ENCODE data around the gene DNAH7. TPM values are rescaled to one million over a fixed set of nuclear protein-coding genes. Genes with fewer than 3 reads are reported as not detected.

Gene DNAH7
- total and polyA plus RNA-seq, 2 of the 4 experiments (the other 2 are of a cell fraction) = 0.22 to 0.36 TPM

DNA sequence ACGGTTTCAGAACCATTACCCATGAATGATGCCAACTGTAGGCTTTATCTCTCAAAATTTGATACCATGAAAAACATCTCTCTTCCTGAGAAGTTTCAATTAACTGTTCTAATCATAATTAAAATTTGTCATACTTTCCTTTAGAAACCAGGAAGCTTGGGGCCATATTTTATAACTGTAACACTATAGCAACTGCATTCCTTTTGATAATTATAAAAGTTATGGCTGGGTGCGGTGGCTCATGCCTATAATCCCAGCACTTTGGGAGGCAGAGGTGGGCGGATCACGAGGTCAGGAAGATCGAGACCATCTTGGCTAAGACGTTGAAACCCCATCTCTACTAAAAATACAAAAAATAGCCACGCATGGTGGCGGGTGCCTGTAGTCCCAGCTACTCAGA lies 70.6 kb downstream of the DNAH7 start:
- Histone ChIP-seq H3K14ac (replicated peaks; ENCODE audit: low read depth, low read length) (no peak overlapping the region), H3K79me1 (ENCODE audit: low read depth in 1 of 2, low read length in 2 of 2) (no peaks in the 10 kb centered on the region), H3K4ac (ENCODE audit: low read depth, low read length) (no peak overlapping the region), H3K27me3 (ENCODE audit: control insufficient read depth, insufficient read depth, low read length) (no peaks in the 10 kb centered on the region), H4K5ac (ENCODE audit: low read depth, low read length) (no peak overlapping the region), H3K4me1 (ENCODE audit: control insufficient read depth, insufficient read depth, low read length) (no peaks in the 10 kb centered on the region), H4K8ac (ENCODE audit: low read depth in 2 of 2, low read length in 2 of 2) (no peak overlapping the region), H2BK15ac (ENCODE audit: low read depth, low read length) (no peak overlapping the region), H3K4me3 (ENCODE audit: insufficient read depth, low read depth, low read length) (no peak overlapping the region), H3K56ac (ENCODE audit: extremely low read depth, insufficient read depth, low read length) (no peak overlapping the region), H3K9me1 (ENCODE audit: insufficient read depth, low read length) (no peaks in the 10 kb centered on the region), H4K20me1 (ENCODE audit: insufficient read depth, low read length) (no peaks in the 10 kb centered on the region), H3K4me2 (ENCODE audit: low read depth, low read length) (no peak overlapping the region), H3K27ac (ENCODE audit: insufficient read depth, low read length) (no peak overlapping the region), H3K9me3 (ENCODE audit: control insufficient read depth, insufficient read depth, low read length) (no peaks in the 10 kb centered on the region), H2AK9ac (replicated peaks; ENCODE audit: low read depth, low read length, poor library complexity) (no peak overlapping the region), H4K91ac (ENCODE audit: insufficient read depth, low read depth, low read length) (no peak overlapping the region), H3K18ac (ENCODE audit: low read depth, low read length) (no peak overlapping the region), H2AK5ac (ENCODE audit: low read depth, low read length) (no peak overlapping the region), H3K9ac (ENCODE audit: low read depth, low read length) (no peak overlapping the region), H2BK20ac (ENCODE audit: low read depth, low read length) (no peak overlapping the region), H2BK120ac (ENCODE audit: low read depth, low read length) (no peak overlapping the region), H2BK5ac (ENCODE audit: low read depth, low read length, poor library complexity, severe bottlenecking) (no peak overlapping the region), H3K23ac (ENCODE audit: low read depth, low read length) (no peak overlapping the region), H2AFZ (replicated peaks; ENCODE audit: low read length, poor library complexity) (no peak overlapping the region), H3K36me3 (ENCODE audit: control insufficient read depth, insufficient read depth, low read length) (no peaks in the 10 kb centered on the region)
- TF ChIP-seq RFX5 (IDR thresholded peaks at IDR 0.05; ENCODE audit: low read depth, low read length) (no peak), CEBPB (IDR thresholded peaks at IDR 0.05; ENCODE audit: low read depth, low read length) (no peak), FOS (IDR thresholded peaks at IDR 0.05; ENCODE audit: low read depth, low read length) (no peak), MAZ (IDR thresholded peaks at IDR 0.05; ENCODE audit: borderline replicate concordance, low read depth, low read length) (no peak), MXI1 (IDR thresholded peaks at IDR 0.05; ENCODE audit: borderline replicate concordance, low read depth, low read length) (no peak), MAFK (IDR thresholded peaks at IDR 0.05; ENCODE audit: low read depth, low read length) (no peak), SMC3 (IDR thresholded peaks at IDR 0.05; ENCODE audit: low read depth, low read length) (no peak)
- TF ChIP-seq, protein P1, sequence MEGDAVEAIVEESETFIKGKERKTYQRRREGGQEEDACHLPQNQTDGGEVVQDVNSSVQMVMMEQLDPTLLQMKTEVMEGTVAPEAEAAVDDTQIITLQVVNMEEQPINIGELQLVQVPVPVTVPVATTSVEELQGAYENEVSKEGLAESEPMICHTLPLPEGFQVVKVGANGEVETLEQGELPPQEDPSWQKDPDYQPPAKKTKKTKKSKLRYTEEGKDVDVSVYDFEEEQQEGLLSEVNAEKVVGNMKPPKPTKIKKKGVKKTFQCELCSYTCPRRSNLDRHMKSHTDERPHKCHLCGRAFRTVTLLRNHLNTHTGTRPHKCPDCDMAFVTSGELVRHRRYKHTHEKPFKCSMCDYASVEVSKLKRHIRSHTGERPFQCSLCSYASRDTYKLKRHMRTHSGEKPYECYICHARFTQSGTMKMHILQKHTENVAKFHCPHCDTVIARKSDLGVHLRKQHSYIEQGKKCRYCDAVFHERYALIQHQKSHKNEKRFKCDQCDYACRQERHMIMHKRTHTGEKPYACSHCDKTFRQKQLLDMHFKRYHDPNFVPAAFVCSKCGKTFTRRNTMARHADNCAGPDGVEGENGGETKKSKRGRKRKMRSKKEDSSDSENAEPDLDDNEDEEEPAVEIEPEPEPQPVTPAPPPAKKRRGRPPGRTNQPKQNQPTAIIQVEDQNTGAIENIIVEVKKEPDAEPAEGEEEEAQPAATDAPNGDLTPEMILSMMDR (conservative IDR thresholded peaks at IDR 0.05; ENCODE audit: low read depth, low read length) = no peak
- TF ChIP-seq, protein P2, sequence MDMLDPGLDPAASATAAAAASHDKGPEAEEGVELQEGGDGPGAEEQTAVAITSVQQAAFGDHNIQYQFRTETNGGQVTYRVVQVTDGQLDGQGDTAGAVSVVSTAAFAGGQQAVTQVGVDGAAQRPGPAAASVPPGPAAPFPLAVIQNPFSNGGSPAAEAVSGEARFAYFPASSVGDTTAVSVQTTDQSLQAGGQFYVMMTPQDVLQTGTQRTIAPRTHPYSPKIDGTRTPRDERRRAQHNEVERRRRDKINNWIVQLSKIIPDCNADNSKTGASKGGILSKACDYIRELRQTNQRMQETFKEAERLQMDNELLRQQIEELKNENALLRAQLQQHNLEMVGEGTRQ (IDR thresholded peaks at IDR 0.05; ENCODE audit: low read depth, low read length) = no peak
- ChIA-PET POLR2A (ENCODE audit: unreplicated experiment) (no interaction called here), CTCF (no interaction called here)
- WGBS, 2 experiments (ENCODE audit: extremely low coverage in 2 of 2, insufficient read length in 1 of 2) = no CpG with 5 or more reads among the region's 8 CpGs
- in situ Hi-C loops (cut with MboI; ENCODE audit: low sequenced_read_pairs) = no loop called here
- no TSS peak for BruUV-seq (replicated peaks)
- dilution Hi-C loops (cut with HindIII; ENCODE audit: low sequenced_read_pairs, unreplicated experiment) = no loop called here
- DNase-seq = no peak
- ATAC-seq (ENCODE audit: low read depth) = no peak
- intact Hi-C loops (cut with micrococcal nuclease) = no loop called here

Measured in IMR-90 (cell line).